Activated CD4-positive, alpha-beta T cell treated with anti-CD3 and anti-CD28 coated beads for 36 hours (primary cell): ENCODE measurements around the gene PTPRJ. TPM values are rescaled to one million over a fixed set of nuclear protein-coding genes. Genes with fewer than 3 reads are reported as not detected.

Experiments
- ATAC-seq: fragments of 200-7000 bp; cut with Tn5 transposase; one replicate; pipeline ENCODE4 v1.10.0; 2021; ENCODE audit warnings: mild to moderate bottlenecking, moderate library complexity
- CTCF ChIA-PET: fragments of 350-600 bp; sonication (Branson Sonifier 250); formaldehyde crosslinking; loops from one replicate; lab custom pipeline; 2021; ENCODE audit warnings: antibody characterized with exemption; lab: Charles Lee
- POLR2A ChIA-PET: fragments of 350-600 bp; sonication (Branson Sonifier 250); formaldehyde crosslinking; loops from one replicate; lab custom pipeline; 2021; ENCODE audit warnings: antibody characterized with exemption, inconsistent platforms; lab: Charles Lee
- DNase-seq: peaks from one replicate; pipeline ENCODE4 v3.0.0-alpha.2; 2020
- H3K27ac Mint-ChIP-seq: one replicate; pipeline ENCODE4 v1.8.0; 2021; ENCODE audit warnings: mixed read lengths
- H3K27me3 Mint-ChIP-seq: one replicate; pipeline ENCODE4 v1.8.0; 2021; ENCODE audit warnings: mixed read lengths
- H3K36me3 Mint-ChIP-seq: one replicate; pipeline ENCODE4 v1.8.0; 2021; ENCODE audit warnings: low read depth, mixed read lengths
- H3K4me1 Mint-ChIP-seq: one replicate; pipeline ENCODE4 v1.8.0; 2021; ENCODE audit warnings: mixed read lengths
- H3K4me3 Mint-ChIP-seq: one replicate; pipeline ENCODE4 v1.8.0; 2021; ENCODE audit warnings: mild to moderate bottlenecking, moderate library complexity, mixed read lengths
- H3K9me3 Mint-ChIP-seq: one replicate; pipeline ENCODE4 v1.8.0; 2021; ENCODE audit warnings: low read depth, mixed read lengths
- intact Hi-C, 2 experiments: fragments of 100-400 bp; cut with DNase I in 1 of 2; cut with micrococcal nuclease in 1 of 2; formaldehyde crosslinking; loops; one replicate each; pipeline versions ENCODE4 v1.14.2 to v1.15.1; 2022 to 2024; cut with DNase I, micrococcal nuclease
- total RNA-seq, 2 experiments: library from RNA; stranded (reverse); gene quantifications; one replicate each; pipeline ENCODE4 v1.2.3, GENCODE V29; 2021

PTPRJ gene
- total RNA-seq, 2 experiments from 2014 or later = 20.8 to 21.3 TPM

- Mint-ChIP-seq H3K4me3 (no peak overlapping the region), H3K27me3 (no peaks in the 10 kb centered on the region), H3K4me1 (peaks cover 69% of the 10 kb centered on the region), H3K27ac (no peak overlapping the region), H3K36me3 (peaks cover 14% of the 10 kb centered on the region), H3K9me3 (no peaks in the 10 kb centered on the region)
- DNase-seq (no peak), ATAC-seq (no peak)
- ChIA-PET CTCF (interaction anchor here (0.6 kb wide), 1 partner anchor 22 kb away, joined by 3 read pairs; no protein-coding TSS in a partner anchor), POLR2A (interaction anchor here (0.6 kb wide), 1 partner anchor 1352 kb away, joined by 4 read pairs; no protein-coding TSS in a partner anchor)
- intact Hi-C loops = no loop called here
Observed at GRCh38 chr11:47986742-47987141, 6.4 kb downstream of the PTPRJ start.

GRCh38 chr11:47987310-47987709 lies 7.0 kb downstream of the PTPRJ start:
- intact Hi-C loops = no loop called here
- CTCF ChIA-PET = interaction anchor here (0.7 kb wide), 1 partner anchor 17 kb away, joined by 3 read pairs; no protein-coding TSS in a partner anchor
- Mint-ChIP-seq H3K4me1 (peaks cover 70% of the 10 kb centered on the region), H3K27ac (no peak overlapping the region), H3K27me3 (no peaks in the 10 kb centered on the region), H3K4me3 (no peak overlapping the region), H3K9me3 (no peaks in the 10 kb centered on the region), H3K36me3 (peaks cover 8% of the 10 kb centered on the region)
- no peak for DNase-seq
- no peak for ATAC-seq
- POLR2A ChIA-PET = no interaction called here

GRCh38 chr11:47987781-47988180 lies 7.4 kb downstream of the PTPRJ start:
- ChIA-PET CTCF (interaction anchor here (0.7 kb wide), 1 partner anchor 16 kb away, joined by 3 read pairs; no protein-coding TSS in a partner anchor), POLR2A (no interaction called here)
- no peaks in the 10 kb centered on the region for H3K9me3 Mint-ChIP-seq
- no peak overlapping the region for H3K4me3 Mint-ChIP-seq
- DNase-seq (no peak), ATAC-seq (no peak)
- H3K27ac Mint-ChIP-seq = no peak overlapping the region
- H3K36me3 Mint-ChIP-seq = peaks cover 5% of the 10 kb centered on the region
- intact Hi-C loops = loop anchor here in 1 of 2 experiments (1.0 kb wide), 1 partner anchor 14 kb away; no protein-coding TSS in a partner anchor
- H3K4me1 Mint-ChIP-seq = peaks cover 71% of the 10 kb centered on the region
- H3K27me3 Mint-ChIP-seq = no peaks in the 10 kb centered on the region

- peaks cover 58% of the 10 kb centered on the region for H3K4me1 Mint-ChIP-seq
Observed at GRCh38 chr11:47989779-47990178, 9.4 kb downstream of the PTPRJ start.

GRCh38 chr11:47991266-47991830 lies 11.0 kb downstream of the PTPRJ start:
- ChIA-PET CTCF (interaction anchor here (0.9 to 1.5 kb wide), 2 partner anchors 8 to 85 kb away, joined by 3 read pairs; no protein-coding TSS in a partner anchor), POLR2A (no interaction called here)
- DNase-seq = peak; percentile 44
- intact Hi-C loops = loop anchor here in 1 of 2 experiments (5.0 kb wide), 1 partner anchor 1159 kb away; no protein-coding TSS in a partner anchor
- Mint-ChIP-seq H3K4me3 (peak overlapping the region; percentile 34), H3K27ac (peak overlapping the region; percentile 40), H3K9me3 (no peaks in the 10 kb centered on the region), H3K36me3 (no peaks in the 10 kb centered on the region), H3K4me1 (peaks cover 53% of the 10 kb centered on the region), H3K27me3 (no peaks in the 10 kb centered on the region)
- peak; percentile 53 for ATAC-seq

More at GRCh38 chr11:47989779-47990178, 9.4 kb downstream of the PTPRJ start:
- Mint-ChIP-seq H3K4me3 (no peak overlapping the region), H3K27ac (no peak overlapping the region), H3K9me3 (no peaks in the 10 kb centered on the region), H3K36me3 (no peaks in the 10 kb centered on the region), H3K27me3 (no peaks in the 10 kb centered on the region)
- DNase-seq (no peak), ATAC-seq (no peak)
- ChIA-PET POLR2A (interaction anchor here (0.6 to 0.7 kb wide), 2 partner anchors 9 to 37 kb away, joined by 3 to 5 read pairs; no protein-coding TSS in a partner anchor), CTCF (interaction anchor here (0.7 kb wide), 1 partner anchor 8 kb away, joined by 3 read pairs; no protein-coding TSS in a partner anchor)
- intact Hi-C loops = loop anchor here in 1 of 2 experiments (5.0 kb wide), 1 partner anchor 1157 kb away; no protein-coding TSS in a partner anchor

- ChIA-PET CTCF (interaction anchor here (0.9 to 1.9 kb wide), 3 partner anchors 8 to 85 kb away, joined by 3 to 7 read pairs (median 3); no protein-coding TSS in a partner anchor), POLR2A (interaction anchor here (0.7 kb wide), 1 partner anchor 10 kb away, joined by 4 read pairs; no protein-coding TSS in a partner anchor)
- no peak for DNase-seq
- H3K4me3 Mint-ChIP-seq = no peak overlapping the region
- ATAC-seq = no peak
- no peak overlapping the region for H3K27ac Mint-ChIP-seq
- no peaks in the 10 kb centered on the region for H3K36me3 Mint-ChIP-seq
- H3K27me3 Mint-ChIP-seq = no peaks in the 10 kb centered on the region
- peaks cover 47% of the 10 kb centered on the region for H3K4me1 Mint-ChIP-seq
- intact Hi-C loops = loop anchor here in 1 of 2 experiments (5.0 kb wide), 1 partner anchor 1160 kb away; no protein-coding TSS in a partner anchor
- H3K9me3 Mint-ChIP-seq = no peaks in the 10 kb centered on the region
Observed at GRCh38 chr11:47991894-47992293, 11.5 kb downstream of the PTPRJ start.

GRCh38 chr11:47992959-47993820 lies 12.8 kb downstream of the PTPRJ start:
- Mint-ChIP-seq H3K4me3 (no peak overlapping the region), H3K4me1 (peaks cover 47% of the 10 kb centered on the region), H3K36me3 (no peaks in the 10 kb centered on the region), H3K9me3 (no peaks in the 10 kb centered on the region), H3K27me3 (no peaks in the 10 kb centered on the region), H3K27ac (no peak overlapping the region)
- ATAC-seq (peak; percentile 30), DNase-seq (no peak)
- ChIA-PET POLR2A (interaction anchor here (0.6 to 0.7 kb wide), 3 partner anchors 25 to 585 kb away, joined by 3 to 8 read pairs (median 4); partner anchors contain the start of gene SLC39A13), CTCF (interaction anchor here (0.6 to 1.9 kb wide), 7 partner anchors 8 to 83 kb away, joined by 3 to 7 read pairs (median 3); no protein-coding TSS in a partner anchor)
- intact Hi-C loops = loop anchor here in 1 of 2 experiments (5.0 kb wide), 1 partner anchor 1161 kb away; no protein-coding TSS in a partner anchor

GRCh38 chr11:47994417-47994816 lies 14.1 kb downstream of the PTPRJ start:
- intact Hi-C loops = loop anchor here in 1 of 2 experiments (5.0 kb wide), 1 partner anchor 1162 kb away; no protein-coding TSS in a partner anchor
- Mint-ChIP-seq H3K27me3 (no peaks in the 10 kb centered on the region), H3K4me3 (no peak overlapping the region), H3K9me3 (no peaks in the 10 kb centered on the region), H3K4me1 (peaks cover 55% of the 10 kb centered on the region), H3K27ac (no peak overlapping the region), H3K36me3 (no peaks in the 10 kb centered on the region)
- POLR2A ChIA-PET = no interaction called here
- ATAC-seq (no peak), DNase-seq (no peak)
- CTCF ChIA-PET = interaction anchor here (1.4 to 2.3 kb wide), 4 partner anchors 10 to 18 kb away, joined by 3 to 7 read pairs (median 6); no protein-coding TSS in a partner anchor

GRCh38 chr11:47995360-47995769 lies 15.0 kb downstream of the PTPRJ start:
- Mint-ChIP-seq H3K27ac (no peak overlapping the region), H3K27me3 (no peaks in the 10 kb centered on the region), H3K9me3 (no peaks in the 10 kb centered on the region), H3K4me3 (no peak overlapping the region), H3K4me1 (peaks cover 56% of the 10 kb centered on the region), H3K36me3 (peaks cover 2% of the 10 kb centered on the region)
- CTCF ChIA-PET = interaction anchor here (1.8 to 2.3 kb wide), 2 partner anchors 11 to 17 kb away, joined by 6 to 7 read pairs; no protein-coding TSS in a partner anchor
- POLR2A ChIA-PET = no interaction called here
- intact Hi-C loops = no loop called here
- no peak for ATAC-seq
- no peak for DNase-seq

- peaks cover 56% of the 10 kb centered on the region for H3K4me1 Mint-ChIP-seq
- CTCF ChIA-PET = interaction anchor here (0.7 to 1.2 kb wide), 7 partner anchors 8 to 100 kb away, joined by 3 to 6 read pairs (median 3); no protein-coding TSS in a partner anchor
Observed at GRCh38 chr11:47997063-47998053, 17.0 kb downstream of the PTPRJ start.

More at GRCh38 chr11:47997063-47998053, 17.0 kb downstream of the PTPRJ start:
- H3K27me3 Mint-ChIP-seq = no peaks in the 10 kb centered on the region
- H3K9me3 Mint-ChIP-seq = no peaks in the 10 kb centered on the region
- H3K4me3 Mint-ChIP-seq = no peak overlapping the region
- POLR2A ChIA-PET = no interaction called here
- no peak overlapping the region for H3K27ac Mint-ChIP-seq
- H3K36me3 Mint-ChIP-seq = peaks cover 2% of the 10 kb centered on the region
- intact Hi-C loops = no loop called here
- DNase-seq = no peak
- ATAC-seq = no peak
